HEK293 (cell line): ENCODE results near the gene SEMA4D.

Experiments
- CTCF ChIA-PET: fragments of 350-600 bp; formaldehyde crosslinking; extraction: SDS; loops from one replicate; lab custom pipeline; 2021; ENCODE audit warnings: antibody characterized with exemption; lab: Yijun Ruan, JAX
- POLR2A ChIA-PET: fragments of 300-600 bp; formaldehyde crosslinking; extraction: SDS; loops from one replicate; lab custom pipeline; 2020; ENCODE audit warnings: antibody characterized with exemption, inconsistent platforms; lab: Yijun Ruan, JAX
- H3K27ac ChIP-seq: fragments of 200-500 bp; sonication (Bioruptor generic); 2 replicates; pipeline ENCODE4 v1.5.1; 2014; ENCODE audit warnings: low read depth, low read length, control low read depth, inconsistent platforms; ENCODE audit errors: extremely low read depth
- H3K36me3 ChIP-seq, 2 experiments: fragments of 200-500 bp in 1 of 2; sonication (Bioruptor generic) in 1 of 2; 1 replicate in 1 of 2; 2 replicates in 1 of 2; pipeline ENCODE4 v1.5.1; 2014 to 2017; ENCODE audit warnings: inconsistent platforms in 2 of 2, low read length in 2 of 2; ENCODE audit not compliant: control insufficient read depth in 2 of 2, insufficient read depth in 1 of 2
- H3K4me1 ChIP-seq: fragments of 200-500 bp; sonication (Bioruptor generic); 2 replicates; pipeline ENCODE4 v1.5.1; 2014; ENCODE audit warnings: mild to moderate bottlenecking, low read length, inconsistent platforms; ENCODE audit not compliant: control insufficient read depth, insufficient read depth
- H3K4me3 ChIP-seq: 2 replicates; pipeline ENCODE4 v1.5.1; 2011; ENCODE audit warnings: low read depth, mild to moderate bottlenecking, control low read depth, low read length, moderate library complexity
- H3K9me3 ChIP-seq: fragments of 200-500 bp; sonication (Bioruptor generic); 2 replicates; pipeline ENCODE4 v1.5.1; 2014; ENCODE audit warnings: low read depth, low read length, inconsistent platforms; ENCODE audit not compliant: control insufficient read depth, insufficient read depth
- AEBP2 ChIP-seq: fragments of 450-650 bp; formaldehyde crosslinking; IDR thresholded peaks from 2 replicates; pipeline ENCODE4 v1.5.1; 2016; ENCODE audit warnings: missing biosample characterization, missing genetic modification characterization, borderline replicate concordance
- GLI2 ChIP-seq: fragments of 450-650 bp; formaldehyde crosslinking; IDR thresholded peaks from 2 replicates; pipeline ENCODE4; 2017; ENCODE audit warnings: missing biosample characterization, missing genetic modification characterization, low read depth, borderline replicate concordance
- KLF9 ChIP-seq: fragments of 450-650 bp; formaldehyde crosslinking; IDR thresholded peaks from 2 replicates; pipeline ENCODE4 v1.5.1; 2016; ENCODE audit warnings: missing biosample characterization, missing genetic modification characterization, low read depth
- MZF1 ChIP-seq: fragments of 450-650 bp; formaldehyde crosslinking; IDR thresholded peaks from 2 replicates; pipeline ENCODE4 v1.5.1; 2017; ENCODE audit warnings: missing biosample characterization, missing genetic modification characterization, borderline replicate concordance
- SCRT1 ChIP-seq: fragments of 450-650 bp; formaldehyde crosslinking; IDR thresholded peaks from 2 replicates; pipeline ENCODE4 v1.5.1; 2016; ENCODE audit warnings: missing biosample characterization, missing genetic modification characterization, borderline replicate concordance
- TRIM28 ChIP-seq: IDR thresholded peaks from 2 replicates; pipeline ENCODE4 v1.6.1; 2011; ENCODE audit warnings: low read length, control low read depth, borderline replicate concordance
- ZBTB6 ChIP-seq: fragments of 450-650 bp; formaldehyde crosslinking; IDR thresholded peaks from 2 replicates; pipeline ENCODE4 v1.5.1; 2017; ENCODE audit warnings: missing biosample characterization, missing genetic modification characterization
- ZFP3 ChIP-seq: fragments of 450-650 bp; formaldehyde crosslinking; IDR thresholded peaks from 2 replicates; pipeline ENCODE4 v1.5.1; 2016; ENCODE audit warnings: low read depth, missing biosample characterization, missing genetic modification characterization
- ZNF112 ChIP-seq: fragments of 450-650 bp; formaldehyde crosslinking; IDR thresholded peaks from 2 replicates; pipeline ENCODE4 v1.5.0; 2017; ENCODE audit warnings: missing biosample characterization, missing genetic modification characterization
- ZNF121 ChIP-seq: fragments of 450-650 bp; formaldehyde crosslinking; IDR thresholded peaks from 2 replicates; pipeline ENCODE4 v1.5.1; 2016; ENCODE audit warnings: missing biosample characterization, missing genetic modification characterization
- ZNF157 ChIP-seq: fragments of 450-650 bp; formaldehyde crosslinking; IDR thresholded peaks from 2 replicates; pipeline ENCODE4 v1.5.1; 2016; ENCODE audit warnings: missing biosample characterization, missing genetic modification characterization
- ZNF19 ChIP-seq: fragments of 450-650 bp; formaldehyde crosslinking; IDR thresholded peaks from 2 replicates; pipeline ENCODE4; 2016; ENCODE audit warnings: missing biosample characterization, missing genetic modification characterization, low read depth
- ZNF214 ChIP-seq: fragments of 450-650 bp; formaldehyde crosslinking; IDR thresholded peaks from 2 replicates; pipeline ENCODE4 v1.5.1; 2017; ENCODE audit warnings: missing biosample characterization, mild to moderate bottlenecking, missing genetic modification characterization, borderline replicate concordance
- ZNF274 ChIP-seq, 2 experiments: fragments of 200-500 bp in 1 of 2; fragments of 450-650 bp in 1 of 2; sonication (Bioruptor generic) in 1 of 2; formaldehyde crosslinking in 1 of 2; IDR thresholded peaks; 2 replicates each; pipeline versions ENCODE4 v1.5.1 to v1.6.1; 2014 to 2016; ENCODE audit warnings: borderline replicate concordance in 1 of 2, inconsistent platforms in 1 of 2, low read length in 1 of 2, missing biosample characterization in 1 of 2, missing genetic modification characterization in 1 of 2
- ZNF488 ChIP-seq: fragments of 450-650 bp; formaldehyde crosslinking; IDR thresholded peaks from 2 replicates; pipeline ENCODE4 v1.5.1; 2016; ENCODE audit warnings: missing biosample characterization, missing genetic modification characterization
- ZNF513 ChIP-seq: fragments of 450-650 bp; IDR thresholded peaks from 2 replicates; pipeline ENCODE4 v1.5.1; 2018; ENCODE audit warnings: missing biosample characterization, missing genetic modification characterization
- ZNF555 ChIP-seq: fragments of 450-650 bp; formaldehyde crosslinking; conservative IDR thresholded peaks from 2 replicates; pipeline ENCODE4 v1.5.1; 2017; ENCODE audit warnings: missing biosample characterization, mild to moderate bottlenecking, missing genetic modification characterization, inconsistent platforms
- ZNF558 ChIP-seq: fragments of 450-650 bp; formaldehyde crosslinking; IDR thresholded peaks from 2 replicates; pipeline ENCODE4 v1.5.1; 2016; ENCODE audit warnings: missing biosample characterization, missing genetic modification characterization
- ZNF701 ChIP-seq: fragments of 450-650 bp; formaldehyde crosslinking; IDR thresholded peaks from 2 replicates; pipeline ENCODE4 v1.5.1; 2016; ENCODE audit warnings: missing biosample characterization, missing genetic modification characterization
- ZNF792 ChIP-seq: fragments of 450-650 bp; formaldehyde crosslinking; IDR thresholded peaks from 2 replicates; pipeline ENCODE4 v1.5.1; 2016; ENCODE audit warnings: missing biosample characterization, missing genetic modification characterization
- ZSCAN23 ChIP-seq: fragments of 450-650 bp; formaldehyde crosslinking; IDR thresholded peaks from 2 replicates; pipeline ENCODE4 v1.5.1; 2016; ENCODE audit warnings: missing biosample characterization, missing genetic modification characterization
- TF ChIP-seq, protein P1 (sequence below): fragments of 450-650 bp; formaldehyde crosslinking; IDR thresholded peaks from 2 replicates; pipeline ENCODE4 v1.5.1; 2017; ENCODE audit warnings: missing biosample characterization, mild to moderate bottlenecking, missing genetic modification characterization, moderate library complexity
- TF ChIP-seq, protein P2 (sequence below): fragments of 450-650 bp; formaldehyde crosslinking; IDR thresholded peaks from 2 replicates; pipeline ENCODE4 v1.5.1; 2016; ENCODE audit warnings: missing biosample characterization, missing genetic modification characterization
- TF ChIP-seq, protein P3 (sequence below): sonication (generic); formaldehyde crosslinking; IDR thresholded peaks from 2 replicates; pipeline ENCODE4 v1.8.1; 2022; ENCODE audit warnings: mild to moderate bottlenecking, moderate library complexity, missing genetic modification reagents

The SEMA4D gene

DNA sequence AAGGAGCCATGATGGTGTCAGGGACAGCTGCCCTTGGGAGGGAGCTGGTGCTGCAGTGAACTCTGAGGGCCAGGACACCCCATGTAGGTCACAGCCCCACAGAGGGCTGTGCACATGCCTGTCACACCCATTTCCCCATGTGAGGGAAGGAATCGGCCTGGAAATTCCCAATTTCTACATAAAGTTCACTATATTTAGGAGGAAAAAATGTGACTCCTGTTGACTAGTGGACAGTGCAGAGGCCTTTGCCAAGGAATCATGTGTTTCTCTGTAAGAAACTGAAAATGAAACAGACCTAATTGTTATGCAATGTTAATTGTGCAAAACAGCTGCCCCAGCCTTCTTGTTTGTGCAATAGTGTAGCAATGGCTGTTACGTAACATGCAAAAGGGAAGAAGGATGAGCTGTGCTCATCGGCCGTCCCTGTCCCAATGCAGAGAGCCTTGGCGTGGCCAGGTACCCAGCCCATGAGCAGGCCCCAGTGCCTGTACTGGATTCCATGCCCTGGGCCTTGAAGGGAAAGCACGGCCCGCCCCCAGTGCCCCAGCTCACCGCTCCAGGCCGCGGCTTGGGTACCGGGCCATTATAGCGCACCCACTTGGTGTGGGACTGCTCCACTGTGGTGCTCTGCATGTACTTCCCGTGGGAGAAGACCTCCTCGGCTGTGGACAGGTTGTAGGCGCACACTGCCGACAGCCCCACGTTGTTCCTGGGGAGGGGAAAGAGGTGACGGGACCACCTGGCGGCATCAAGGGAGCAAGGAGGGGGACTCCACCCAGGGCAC is 109.6 kb downstream of the SEMA4D start (continued):
- TF ChIP-seq, protein P1, sequence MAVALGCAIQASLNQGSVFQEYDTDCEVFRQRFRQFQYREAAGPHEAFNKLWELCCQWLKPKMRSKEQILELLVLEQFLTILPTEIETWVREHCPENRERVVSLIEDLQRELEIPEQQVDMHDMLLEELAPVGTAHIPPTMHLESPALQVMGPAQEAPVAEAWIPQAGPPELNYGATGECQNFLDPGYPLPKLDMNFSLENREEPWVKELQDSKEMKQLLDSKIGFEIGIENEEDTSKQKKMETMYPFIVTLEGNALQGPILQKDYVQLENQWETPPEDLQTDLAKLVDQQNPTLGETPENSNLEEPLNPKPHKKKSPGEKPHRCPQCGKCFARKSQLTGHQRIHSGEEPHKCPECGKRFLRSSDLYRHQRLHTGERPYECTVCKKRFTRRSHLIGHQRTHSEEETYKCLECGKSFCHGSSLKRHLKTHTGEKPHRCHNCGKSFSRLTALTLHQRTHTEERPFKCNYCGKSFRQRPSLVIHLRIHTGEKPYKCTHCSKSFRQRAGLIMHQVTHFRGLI, result no peak
- TF ChIP-seq, protein P2, sequence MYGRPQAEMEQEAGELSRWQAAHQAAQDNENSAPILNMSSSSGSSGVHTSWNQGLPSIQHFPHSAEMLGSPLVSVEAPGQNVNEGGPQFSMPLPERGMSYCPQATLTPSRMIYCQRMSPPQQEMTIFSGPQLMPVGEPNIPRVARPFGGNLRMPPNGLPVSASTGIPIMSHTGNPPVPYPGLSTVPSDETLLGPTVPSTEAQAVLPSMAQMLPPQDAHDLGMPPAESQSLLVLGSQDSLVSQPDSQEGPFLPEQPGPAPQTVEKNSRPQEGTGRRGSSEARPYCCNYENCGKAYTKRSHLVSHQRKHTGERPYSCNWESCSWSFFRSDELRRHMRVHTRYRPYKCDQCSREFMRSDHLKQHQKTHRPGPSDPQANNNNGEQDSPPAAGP (tag by site-specific recombination), result no peak
- TF ChIP-seq GLI2, result no peak
- TF ChIP-seq ZNF121 (tag by site-specific recombination), result no peak
- TF ChIP-seq ZSCAN23 (tag by site-specific recombination), result no peak
- TF ChIP-seq ZNF488 (tag by site-specific recombination), result no peak
- no peak for TF ChIP-seq SCRT1 (tag by site-specific recombination)
- no peak for TF ChIP-seq ZNF274 (IDR thresholded peaks at IDR 0.05; ENCODE audit: low read length)
- no peak for TF ChIP-seq ZNF274 (tag by site-specific recombination; IDR thresholded peaks at IDR 0.05; ENCODE audit: borderline replicate concordance)
- no peak for TF ChIP-seq ZFP3 (tag by site-specific recombination)

GRCh38 chr9:89387197-89387849 is 110.6 kb downstream of the SEMA4D start:
- H3K4me1 ChIP-seq, result no peaks in the 10 kb centered on the region
- no peak for TF ChIP-seq ZNF792
- no peak for TF ChIP-seq ZNF513 (tag by site-specific recombination)
- no peak for TF ChIP-seq ZNF555
- no peak for TF ChIP-seq AEBP2 (tag by site-specific recombination)
- no peak for TF ChIP-seq ZNF701 (tag by site-specific recombination)
- no peak for TF ChIP-seq ZNF214 (tag by site-specific recombination)
- TF ChIP-seq KLF9 (tag by site-specific recombination), result no peak
- TF ChIP-seq ZNF157 (tag by site-specific recombination), result no peak
- no peak for TF ChIP-seq ZBTB6 (tag by site-specific recombination)
- no peak for TF ChIP-seq TRIM28
- TF ChIP-seq, protein P3, sequence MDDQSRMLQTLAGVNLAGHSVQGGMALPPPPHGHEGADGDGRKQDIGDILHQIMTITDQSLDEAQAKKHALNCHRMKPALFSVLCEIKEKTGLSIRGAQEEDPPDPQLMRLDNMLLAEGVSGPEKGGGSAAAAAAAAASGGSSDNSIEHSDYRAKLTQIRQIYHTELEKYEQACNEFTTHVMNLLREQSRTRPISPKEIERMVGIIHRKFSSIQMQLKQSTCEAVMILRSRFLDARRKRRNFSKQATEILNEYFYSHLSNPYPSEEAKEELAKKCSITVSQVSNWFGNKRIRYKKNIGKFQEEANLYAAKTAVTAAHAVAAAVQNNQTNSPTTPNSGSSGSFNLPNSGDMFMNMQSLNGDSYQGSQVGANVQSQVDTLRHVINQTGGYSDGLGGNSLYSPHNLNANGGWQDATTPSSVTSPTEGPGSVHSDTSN, result no peak
- no peak for TF ChIP-seq ZNF112 (tag by site-specific recombination)
- no peak for TF ChIP-seq MZF1 (tag by site-specific recombination)
- TF ChIP-seq ZNF558, result no peak
- TF ChIP-seq ZNF19 (tag by site-specific recombination), result no peak
- ChIA-PET POLR2A (no interaction called here), CTCF (no interaction called here)
- H3K27ac ChIP-seq, result no peak overlapping the region
- no peak overlapping the region for H3K4me3 ChIP-seq
- no peaks in the 10 kb centered on the region for H3K9me3 ChIP-seq
- H3K36me3 ChIP-seq, result peaks cover 0 to 96% of the 10 kb centered on the region in 2 experiments; a peak in 1 of 3 replicates
